HepG2 (cell line): ENCODE measurements around the gene ID3. TPM values are rescaled to one million over a fixed set of nuclear protein-coding genes. Genes with fewer than 3 reads are reported as not detected.

Experiments
- EEA1 ChIP-seq: sonication (generic); formaldehyde crosslinking; IDR thresholded peaks from 2 replicates; pipeline ENCODE4 v1.5.1; 2020; ENCODE audit warnings: mild to moderate bottlenecking, missing genetic modification reagents, borderline replicate concordance
- ELF4 ChIP-seq: sonication (generic); formaldehyde crosslinking; IDR thresholded peaks from 2 replicates; pipeline ENCODE4 v1.5.0; 2020; ENCODE audit warnings: missing genetic modification reagents, mild to moderate bottlenecking, moderate library complexity, borderline replicate concordance
- FOXA1 ChIP-seq, 2 experiments: fragments of 450-650 bp in 1 of 2; sonication (generic) in 1 of 2; formaldehyde crosslinking in 1 of 2; IDR thresholded peaks; 2 replicates each; pipeline versions ENCODE4 v1.4.0 to v1.6.1; 2016 to 2020; ENCODE audit warnings: missing genetic modification reagents in 1 of 2
- JUN ChIP-seq: sonication (generic); formaldehyde crosslinking; IDR thresholded peaks from 2 replicates; pipeline ENCODE4 v1.4.0; 2020; ENCODE audit warnings: mild to moderate bottlenecking, missing genetic modification reagents
- MED13 ChIP-seq: sonication (generic); formaldehyde crosslinking; IDR thresholded peaks from 2 replicates; pipeline ENCODE4 v1.5.0; 2020; ENCODE audit warnings: missing genetic modification reagents
- NR2C2 ChIP-seq: sonication (generic); formaldehyde crosslinking; IDR thresholded peaks from 2 replicates; pipeline ENCODE4 v1.4.0; 2020; ENCODE audit warnings: missing genetic modification reagents, mild to moderate bottlenecking, moderate library complexity, borderline replicate concordance
- RXRA ChIP-seq: sonication (generic); formaldehyde crosslinking; IDR thresholded peaks from 2 replicates; pipeline ENCODE4 v1.5.1; 2020; ENCODE audit warnings: missing genetic modification reagents
- SATB2 ChIP-seq: sonication (generic); formaldehyde crosslinking; IDR thresholded peaks from 2 replicates; pipeline ENCODE4 v1.5.0; 2020; ENCODE audit warnings: missing genetic modification reagents
- SNRNP70 ChIP-seq: fragments of 200-400 bp; formaldehyde crosslinking; IDR thresholded peaks from 2 replicates; pipeline ENCODE4 v1.6.1; 2017; ENCODE audit warnings: mild to moderate bottlenecking, low read depth, low read length, moderate library complexity
- SPEN ChIP-seq: sonication (generic); formaldehyde crosslinking; IDR thresholded peaks from 2 replicates; pipeline ENCODE4 v1.5.1; 2020; ENCODE audit warnings: low read depth, mild to moderate bottlenecking, missing genetic modification reagents
- SRSF4 ChIP-seq: fragments of 200-400 bp; formaldehyde crosslinking; IDR thresholded peaks from one replicate; pipeline ENCODE4 v1.6.1; 2018; ENCODE audit warnings: mild to moderate bottlenecking, low read depth, low read length, moderate library complexity; ENCODE audit not compliant: poor library complexity, severe bottlenecking
- TAF15 ChIP-seq: fragments of 200-400 bp; formaldehyde crosslinking; IDR thresholded peaks from one replicate; pipeline ENCODE4 v1.6.1; 2018; ENCODE audit warnings: mild to moderate bottlenecking, low read depth, low read length; ENCODE audit not compliant: poor library complexity, severe bottlenecking
- TBL1XR1 ChIP-seq: fragments of 150-350 bp; IDR thresholded peaks from 2 replicates; pipeline ENCODE4 v1.6.1; 2014; ENCODE audit warnings: borderline replicate concordance, low read length; ENCODE audit not compliant: partially characterized antibody
- TOE1 ChIP-seq: sonication (generic); formaldehyde crosslinking; IDR thresholded peaks from 2 replicates; pipeline ENCODE4 v1.4.0; 2020; ENCODE audit warnings: mild to moderate bottlenecking, missing genetic modification reagents
- ZNF468 ChIP-seq: sonication (generic); formaldehyde crosslinking; IDR thresholded peaks from 2 replicates; pipeline ENCODE4 v1.8.0; 2022; ENCODE audit warnings: mild to moderate bottlenecking, moderate library complexity, missing genetic modification reagents
- ZNF562 ChIP-seq: sonication (generic); formaldehyde crosslinking; IDR thresholded peaks from 2 replicates; pipeline ENCODE4 v1.8.0; 2022; ENCODE audit warnings: missing genetic modification reagents, borderline replicate concordance
- ZSCAN22 ChIP-seq: sonication (generic); formaldehyde crosslinking; IDR thresholded peaks from 2 replicates; pipeline ENCODE4 v1.4.0; 2020; ENCODE audit warnings: mild to moderate bottlenecking, missing genetic modification reagents
- polyA plus RNA-seq, 8 experiments: library from polyadenylated mRNA; depleted of rRNA in 3 of 8; stranded (reverse) in 7 of 8; unstranded in 1 of 8; fragments of >200 nt; fragmentation: Illumina TruSeq in 4 of 8; extraction: Trizol in 4 of 8; gene quantifications; 2 replicates each; pipeline versions ENCODE4 v1.2.1 to v1.2.3, GENCODE V29; 2011 to 2016; ENCODE audit warnings: low read depth in 4 of 8, missing spikeins in 1 of 8, mixed read lengths in 1 of 8; ENCODE audit not compliant: insufficient read depth in 1 of 8
- total RNA-seq, 5 experiments: library from RNA; depleted of rRNA; stranded (reverse); fragments of >200 nt; fragmentation: Illumina TruSeq; extraction: Trizol; gene quantifications; 2 replicates each; pipeline ENCODE4 v1.2.3, GENCODE V29; 2016; ENCODE audit warnings: low read depth in 1 of 5
- TF ChIP-seq, protein P1 (sequence below): sonication (generic); formaldehyde crosslinking; IDR thresholded peaks from 2 replicates; pipeline ENCODE4 v1.4.0; 2020; ENCODE audit warnings: missing genetic modification reagents, low read depth, mild to moderate bottlenecking, borderline replicate concordance
- TF ChIP-seq, protein P2 (sequence below): sonication (generic); formaldehyde crosslinking; IDR thresholded peaks from 2 replicates; pipeline ENCODE4 v1.5.0; 2020; ENCODE audit warnings: missing genetic modification reagents
- TF ChIP-seq, protein P3 (sequence below): sonication (generic); formaldehyde crosslinking; IDR thresholded peaks from 2 replicates; pipeline ENCODE4 v1.4.0; 2020; ENCODE audit warnings: missing genetic modification reagents, mild to moderate bottlenecking, borderline replicate concordance
- TF ChIP-seq, protein P4 (sequence below): sonication (generic); formaldehyde crosslinking; IDR thresholded peaks from 2 replicates; pipeline ENCODE4 v1.4.0; 2020; ENCODE audit warnings: missing genetic modification reagents, borderline replicate concordance
- TF ChIP-seq, protein P5 (sequence below): sonication (generic); formaldehyde crosslinking; conservative IDR thresholded peaks from 2 replicates; pipeline ENCODE4 v1.8.1; 2023; ENCODE audit warnings: missing genetic modification reagents
- TF ChIP-seq, protein P6 (sequence below): sonication (generic); formaldehyde crosslinking; IDR thresholded peaks from 2 replicates; pipeline ENCODE4 v1.5.0; 2020; ENCODE audit warnings: mild to moderate bottlenecking, low read depth, missing genetic modification reagents, borderline replicate concordance

The ID3 gene
- total and polyA plus RNA-seq, 2 of the 13 experiments (the other 11 are each of a cell fraction or from before 2014, with no cell fraction given), result 64.8 to 115 TPM

DNA sequence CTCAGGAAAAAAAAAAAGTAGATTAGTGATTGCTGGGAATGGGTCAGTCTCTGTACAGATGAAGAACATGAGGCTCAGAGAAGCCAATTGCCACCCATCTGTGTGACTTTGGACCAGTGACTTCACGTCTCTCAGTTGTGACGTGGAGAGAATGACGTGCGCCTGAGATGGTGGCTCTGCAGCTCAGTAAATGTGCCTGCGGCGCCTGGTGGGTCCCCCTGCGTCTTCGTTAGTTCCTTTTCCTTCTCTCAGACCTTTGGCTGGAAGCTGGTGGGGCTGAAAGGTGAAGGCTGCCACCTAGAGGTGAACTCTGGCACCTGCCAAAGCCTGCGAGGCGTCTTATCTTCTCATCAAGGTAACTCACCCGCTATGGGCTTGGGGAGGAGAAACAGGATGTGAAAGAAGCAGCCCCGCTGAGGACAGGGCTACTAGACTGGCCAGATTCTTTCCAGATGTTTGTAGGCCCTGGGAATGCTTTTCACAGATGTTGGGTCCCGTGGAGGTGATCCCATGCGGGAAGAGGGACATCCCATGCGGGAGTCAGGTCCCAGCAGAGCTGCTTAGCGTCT, 19.5 kb downstream of the ID3 start (continued):
- TF ChIP-seq FOXA1 (IDR thresholded peaks at IDR 0.05), result no peak
- no peak for TF ChIP-seq FOXA1 (CRISPR knock-in tag; IDR thresholded peaks at IDR 0.05)
- TF ChIP-seq, protein P1, sequence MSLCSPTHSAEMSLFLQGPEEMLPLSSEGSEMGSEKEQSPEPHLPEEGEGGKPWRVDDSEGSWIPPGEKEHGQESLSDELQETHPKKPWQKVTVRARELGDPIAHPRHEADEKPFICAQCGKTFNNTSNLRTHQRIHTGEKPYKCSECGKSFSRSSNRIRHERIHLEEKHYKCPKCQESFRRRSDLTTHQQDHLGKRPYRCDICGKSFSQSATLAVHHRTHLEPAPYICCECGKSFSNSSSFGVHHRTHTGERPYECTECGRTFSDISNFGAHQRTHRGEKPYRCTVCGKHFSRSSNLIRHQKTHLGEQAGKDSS (CRISPR knock-in tag), result no peak
- no peak for TF ChIP-seq SPEN (CRISPR knock-in tag)
- no peak for TF ChIP-seq MED13 (CRISPR knock-in tag)
- TF ChIP-seq SATB2, result no peak
- TF ChIP-seq, protein P2, sequence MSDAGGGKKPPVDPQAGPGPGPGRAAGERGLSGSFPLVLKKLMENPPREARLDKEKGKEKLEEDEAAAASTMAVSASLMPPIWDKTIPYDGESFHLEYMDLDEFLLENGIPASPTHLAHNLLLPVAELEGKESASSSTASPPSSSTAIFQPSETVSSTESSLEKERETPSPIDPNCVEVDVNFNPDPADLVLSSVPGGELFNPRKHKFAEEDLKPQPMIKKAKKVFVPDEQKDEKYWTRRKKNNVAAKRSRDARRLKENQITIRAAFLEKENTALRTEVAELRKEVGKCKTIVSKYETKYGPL, result no peak
- TF ChIP-seq, protein P3, sequence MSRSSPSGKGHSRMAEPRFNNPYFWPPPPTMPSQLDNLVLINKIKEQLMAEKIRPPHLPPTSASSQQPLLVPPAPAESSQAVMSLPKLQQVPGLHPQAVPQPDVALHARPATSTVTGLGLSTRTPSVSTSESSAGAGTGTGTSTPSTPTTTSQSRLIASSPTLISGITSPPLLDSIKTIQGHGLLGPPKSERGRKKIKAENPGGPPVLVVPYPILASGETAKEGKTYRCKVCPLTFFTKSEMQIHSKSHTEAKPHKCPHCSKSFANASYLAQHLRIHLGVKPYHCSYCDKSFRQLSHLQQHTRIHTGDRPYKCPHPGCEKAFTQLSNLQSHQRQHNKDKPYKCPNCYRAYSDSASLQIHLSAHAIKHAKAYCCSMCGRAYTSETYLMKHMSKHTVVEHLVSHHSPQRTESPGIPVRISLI (CRISPR knock-in tag), result peak; percentile 57; the same call in 1 of the 2 replicates
- no peak for TF ChIP-seq ZSCAN22
- no peak for TF ChIP-seq TOE1 (CRISPR knock-in tag)
- no peak for TF ChIP-seq SNRNP70
- TF ChIP-seq RXRA (CRISPR knock-in tag), result no peak
- TF ChIP-seq ELF4 (CRISPR knock-in tag), result no peak
- TF ChIP-seq TBL1XR1, result no peak
- TF ChIP-seq, protein P4, sequence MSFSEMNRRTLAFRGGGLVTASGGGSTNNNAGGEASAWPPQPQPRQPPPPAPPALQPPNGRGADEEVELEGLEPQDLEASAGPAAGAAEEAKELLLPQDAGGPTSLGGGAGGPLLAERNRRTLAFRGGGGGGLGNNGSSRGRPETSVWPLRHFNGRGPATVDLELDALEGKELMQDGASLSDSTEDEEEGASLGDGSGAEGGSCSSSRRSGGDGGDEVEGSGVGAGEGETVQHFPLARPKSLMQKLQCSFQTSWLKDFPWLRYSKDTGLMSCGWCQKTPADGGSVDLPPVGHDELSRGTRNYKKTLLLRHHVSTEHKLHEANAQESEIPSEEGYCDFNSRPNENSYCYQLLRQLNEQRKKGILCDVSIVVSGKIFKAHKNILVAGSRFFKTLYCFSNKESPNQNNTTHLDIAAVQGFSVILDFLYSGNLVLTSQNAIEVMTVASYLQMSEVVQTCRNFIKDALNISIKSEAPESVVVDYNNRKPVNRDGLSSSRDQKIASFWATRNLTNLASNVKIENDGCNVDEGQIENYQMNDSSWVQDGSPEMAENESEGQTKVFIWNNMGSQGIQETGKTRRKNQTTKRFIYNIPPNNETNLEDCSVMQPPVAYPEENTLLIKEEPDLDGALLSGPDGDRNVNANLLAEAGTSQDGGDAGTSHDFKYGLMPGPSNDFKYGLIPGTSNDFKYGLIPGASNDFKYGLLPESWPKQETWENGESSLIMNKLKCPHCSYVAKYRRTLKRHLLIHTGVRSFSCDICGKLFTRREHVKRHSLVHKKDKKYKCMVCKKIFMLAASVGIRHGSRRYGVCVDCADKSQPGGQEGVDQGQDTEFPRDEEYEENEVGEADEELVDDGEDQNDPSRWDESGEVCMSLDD (CRISPR knock-in tag), result no peak
- no peak for TF ChIP-seq NR2C2 (CRISPR knock-in tag)
- no peak for TF ChIP-seq EEA1 (CRISPR knock-in tag)
- TF ChIP-seq TAF15, result no peak
- TF ChIP-seq, protein P5, sequence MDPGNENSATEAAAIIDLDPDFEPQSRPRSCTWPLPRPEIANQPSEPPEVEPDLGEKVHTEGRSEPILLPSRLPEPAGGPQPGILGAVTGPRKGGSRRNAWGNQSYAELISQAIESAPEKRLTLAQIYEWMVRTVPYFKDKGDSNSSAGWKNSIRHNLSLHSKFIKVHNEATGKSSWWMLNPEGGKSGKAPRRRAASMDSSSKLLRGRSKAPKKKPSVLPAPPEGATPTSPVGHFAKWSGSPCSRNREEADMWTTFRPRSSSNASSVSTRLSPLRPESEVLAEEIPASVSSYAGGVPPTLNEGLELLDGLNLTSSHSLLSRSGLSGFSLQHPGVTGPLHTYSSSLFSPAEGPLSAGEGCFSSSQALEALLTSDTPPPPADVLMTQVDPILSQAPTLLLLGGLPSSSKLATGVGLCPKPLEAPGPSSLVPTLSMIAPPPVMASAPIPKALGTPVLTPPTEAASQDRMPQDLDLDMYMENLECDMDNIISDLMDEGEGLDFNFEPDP (CRISPR knock-in tag), result no peak
- no peak for TF ChIP-seq JUN (CRISPR knock-in tag)
- TF ChIP-seq, protein P6, sequence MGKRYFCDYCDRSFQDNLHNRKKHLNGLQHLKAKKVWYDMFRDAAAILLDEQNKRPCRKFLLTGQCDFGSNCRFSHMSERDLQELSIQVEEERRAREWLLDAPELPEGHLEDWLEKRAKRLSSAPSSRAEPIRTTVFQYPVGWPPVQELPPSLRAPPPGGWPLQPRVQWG (CRISPR knock-in tag), result no peak
- TF ChIP-seq ZNF562 (CRISPR knock-in tag), result no peak
- TF ChIP-seq ZNF468 (CRISPR knock-in tag), result no peak
- TF ChIP-seq SRSF4, result no peak
